Thyroid gland (tissue), 4 donors: ENCODE data around the gene GTF2F2. TPM values are rescaled to one million over a fixed set of nuclear protein-coding genes. Genes with fewer than 3 reads are reported as not detected.

Source experiments
- DNase-seq, 2 donors: peaks; one replicate each; pipeline ENCODE4 v3.0.0-alpha.2; 2019
- H3K27ac ChIP-seq, 3 donors: fragments of 200-600 bp; sonication (generic); 1 replicate in 2 of 3; 2 replicates in 1 of 3; pipeline ENCODE4 v1.5.1; 2016 to 2019; ENCODE audit warnings: mild to moderate bottlenecking in 1 of 3, moderate library complexity in 1 of 3
- H3K27me3 ChIP-seq: fragments of 200-600 bp; sonication (generic); one replicate; pipeline ENCODE4 v1.5.1; 2019
- H3K36me3 ChIP-seq, 2 donors: fragments of 200-600 bp; sonication (generic); one replicate each; pipeline ENCODE4 v1.5.1; 2016 to 2019
- H3K4me1 ChIP-seq, 2 donors: fragments of 200-600 bp; sonication (generic); one replicate each; pipeline ENCODE4 v1.5.1; 2017 to 2019
- H3K4me3 ChIP-seq, 3 donors: fragments of 200-600 bp; sonication (generic); replicated peaks in 1 of 3; 1 replicate in 2 of 3; 2 replicates in 1 of 3; pipeline ENCODE4 v1.5.1; 2016; ENCODE audit warnings: mild to moderate bottlenecking in 1 of 3
- H3K9me3 ChIP-seq: fragments of 200-600 bp; sonication (generic); one replicate; pipeline ENCODE4 v1.5.1; 2017
- CTCF ChIP-seq, 6 experiments: fragments of 200-600 bp in 3 of 6; fragments of 450-650 bp in 3 of 6; sonication (generic) in 3 of 6; IDR thresholded peaks; one replicate each; pipeline ENCODE4 v1.5.1; 2016 to 2019; ENCODE audit warnings: antibody characterized with exemption in 6 of 6, mild to moderate bottlenecking in 2 of 6, inconsistent platforms in 1 of 6, moderate library complexity in 1 of 6
- POLR2A ChIP-seq, 2 donors: fragments of 450-650 bp; IDR thresholded peaks; one replicate each; pipeline ENCODE4 v1.6.1; 2017; ENCODE audit warnings: antibody characterized with exemption in 2 of 2, mild to moderate bottlenecking in 2 of 2, moderate library complexity in 1 of 2
- WGBS, 2 donors: methylation state at CpG; one replicate each; pipeline ENCODE4 v1.1.5; 2017; 5-methylcytosine and 5-hydroxymethylcytosine counted together
- intact Hi-C: fragments of 100-400 bp; cut with DNase I; formaldehyde crosslinking; loops from one replicate; pipeline ENCODE4 v1.15.1; 2023
- total RNA-seq, 4 donors: library from RNA; depleted of rRNA; stranded (reverse); fragments of >200 nt; gene quantifications; one replicate each; pipeline ENCODE4 v1.2.3, GENCODE V29; 2016

The GTF2F2 gene
- total RNA-seq, 4 donors from 2014 or later: 15.3 to 22.7 (median 19.6) TPM

GRCh38 chr13:45219123-45219891 is 99.0 kb downstream of the GTF2F2 start:
- H3K27ac ChIP-seq: no peak overlapping the region
- H3K4me3 ChIP-seq: no peak overlapping the region
- no peaks in the 10 kb centered on the region for H3K27me3 ChIP-seq
- WGBS, 2 donors: 73 to 83% methylated on average over 5 of the region's 5 CpGs
- H3K36me3 ChIP-seq: no peaks in the 10 kb centered on the region
- intact Hi-C loops: no loop called here
- TF ChIP-seq POLR2A (IDR thresholded peaks at IDR 0.05) (no peak), CTCF (IDR thresholded peaks at IDR 0.05) (no peak)
- DNase-seq: no peak
- no peaks in the 10 kb centered on the region for H3K4me1 ChIP-seq
- H3K9me3 ChIP-seq: no peaks in the 10 kb centered on the region

- 79 to 82% methylated on average over 4 of the region's 4 CpGs for WGBS, 2 donors
Observed at GRCh38 chr13:45219938-45220375, 99.6 kb downstream of the GTF2F2 start.

GRCh38 chr13:45220403-45220802 is 100.1 kb downstream of the GTF2F2 start:
- no peak overlapping the region for H3K27ac ChIP-seq
- DNase-seq: no peak
- WGBS, 2 donors: 81 to 87% methylated on average over 4 of the region's 4 CpGs
- intact Hi-C loops: no loop called here
- H3K4me3 ChIP-seq: no peak overlapping the region
- no peaks in the 10 kb centered on the region for H3K9me3 ChIP-seq
- no peaks in the 10 kb centered on the region for H3K36me3 ChIP-seq
- H3K27me3 ChIP-seq: no peaks in the 10 kb centered on the region
- H3K4me1 ChIP-seq: no peaks in the 10 kb centered on the region
- TF ChIP-seq POLR2A (IDR thresholded peaks at IDR 0.05) (no peak), CTCF (IDR thresholded peaks at IDR 0.05) (no peak)

More at GRCh38 chr13:45219938-45220375, 99.6 kb downstream of the GTF2F2 start:
- intact Hi-C loops: no loop called here
- Histone ChIP-seq H3K27me3 (no peaks in the 10 kb centered on the region), H3K27ac (no peak overlapping the region), H3K9me3 (no peaks in the 10 kb centered on the region), H3K4me3 (no peak overlapping the region), H3K36me3 (no peaks in the 10 kb centered on the region), H3K4me1 (no peaks in the 10 kb centered on the region)
- DNase-seq: no peak
- no peak for TF ChIP-seq CTCF (IDR thresholded peaks at IDR 0.05)

GRCh38 chr13:45222516-45222915 is 102.2 kb downstream of the GTF2F2 start:
- no peak overlapping the region for H3K27ac ChIP-seq
- H3K27me3 ChIP-seq: no peaks in the 10 kb centered on the region
- H3K4me3 ChIP-seq: no peak overlapping the region
- 90 to 99% methylated on average over 3 of the region's 3 CpGs for WGBS, 2 donors
- H3K4me1 ChIP-seq: no peaks in the 10 kb centered on the region
- no peaks in the 10 kb centered on the region for H3K36me3 ChIP-seq
- no peaks in the 10 kb centered on the region for H3K9me3 ChIP-seq
- intact Hi-C loops: no loop called here
- DNase-seq: no peak
- TF ChIP-seq CTCF (IDR thresholded peaks at IDR 0.05) (no peak), POLR2A (IDR thresholded peaks at IDR 0.05) (no peak)

GRCh38 chr13:45222919-45223318 is 102.6 kb downstream of the GTF2F2 start:
- no peaks in the 10 kb centered on the region for H3K9me3 ChIP-seq
- no peak for DNase-seq
- WGBS, 2 donors: 96 to 100% methylated on average over 1 of the region's 1 CpG
- no peaks in the 10 kb centered on the region for H3K27me3 ChIP-seq
- intact Hi-C loops: no loop called here
- H3K4me1 ChIP-seq: no peaks in the 10 kb centered on the region
- H3K4me3 ChIP-seq: no peak overlapping the region
- no peak for TF ChIP-seq CTCF (IDR thresholded peaks at IDR 0.05)
- no peak for TF ChIP-seq POLR2A (IDR thresholded peaks at IDR 0.05)
- no peaks in the 10 kb centered on the region for H3K36me3 ChIP-seq
- H3K27ac ChIP-seq: no peak overlapping the region
